ENCODE measurements around the gene ASXL1. TPM values are rescaled to one million over a fixed set of nuclear protein-coding genes. Genes with fewer than 3 reads are reported as not detected.

The ASXL1 gene
- polyA plus RNA-seq, 1 experiment = 28.9 TPM

GRCh38 chr20:32387252-32387651 is 29.1 kb downstream of the ASXL1 start:
- DNase-seq (ENCODE audit: low read depth, low spot score) = no peak
- no peak overlapping the region for H3K4me3 ChIP-seq (ENCODE audit: low read depth, low read length)
- no peak for TF ChIP-seq CTCF (IDR thresholded peaks at IDR 0.05; ENCODE audit: low read depth, low read length)
- CTCF ChIA-PET = interaction anchor here (0.6 kb wide), 1 partner anchor 20 kb away, joined by 5 read pairs; no protein-coding TSS in a partner anchor
- POLR2A ChIA-PET = interaction anchor here (0.7 kb wide), 2 partner anchors 14 to 18 kb away, joined by 5 read pairs; no protein-coding TSS in a partner anchor
- no peaks in the 10 kb centered on the region for H3K9me3 ChIP-seq (ENCODE audit: control insufficient read depth, insufficient read depth, low read length)
- no peak overlapping the region for H3K27ac ChIP-seq (ENCODE audit: low read depth, low read length)
- H3K27me3 ChIP-seq (ENCODE audit: control insufficient read depth, insufficient read depth, low read length) = no peaks in the 10 kb centered on the region

- ChIA-PET CTCF (interaction anchor here (0.8 to 1.0 kb wide), 3 partner anchors 8 to 30 kb away, joined by 3 read pairs; no protein-coding TSS in a partner anchor), POLR2A (no interaction called here)
- no peaks in the 10 kb centered on the region for H3K9me3 ChIP-seq (ENCODE audit: control insufficient read depth, insufficient read depth, low read length)
- H3K27me3 ChIP-seq (ENCODE audit: control insufficient read depth, insufficient read depth, low read length) = no peaks in the 10 kb centered on the region
- H3K4me3 ChIP-seq (ENCODE audit: low read depth, low read length) = no peak overlapping the region
- no peak overlapping the region for H3K27ac ChIP-seq (ENCODE audit: low read depth, low read length)
- no peak for DNase-seq (ENCODE audit: low read depth, low spot score)
- TF ChIP-seq CTCF (IDR thresholded peaks at IDR 0.05; ENCODE audit: low read depth, low read length) = 0 out of 2 replicates have a peak, but pooled peaks have one; percentile 11
These were observed 32.9 kb downstream of the ASXL1 start for GRCh38 chr20:32391003-32391402.

GRCh38 chr20:32395066-32395465 is 36.9 kb downstream of the ASXL1 start:
- ChIA-PET POLR2A (no interaction called here), CTCF (no interaction called here)
- Histone ChIP-seq H3K27ac (ENCODE audit: low read depth, low read length) (no peak overlapping the region), H3K4me3 (ENCODE audit: low read depth, low read length) (no peak overlapping the region), H3K9me3 (ENCODE audit: control insufficient read depth, insufficient read depth, low read length) (no peaks in the 10 kb centered on the region), H3K27me3 (ENCODE audit: control insufficient read depth, insufficient read depth, low read length) (no peaks in the 10 kb centered on the region)
- DNase-seq (ENCODE audit: low read depth, low spot score) = no peak
- no peak for TF ChIP-seq CTCF (IDR thresholded peaks at IDR 0.05; ENCODE audit: low read depth, low read length)

GRCh38 chr20:32396646-32397160 is 38.6 kb downstream of the ASXL1 start:
- Histone ChIP-seq H3K27me3 (ENCODE audit: control insufficient read depth, insufficient read depth, low read length) (no peaks in the 10 kb centered on the region), H3K4me3 (ENCODE audit: low read depth, low read length) (no peak overlapping the region), H3K27ac (ENCODE audit: low read depth, low read length) (no peak overlapping the region), H3K9me3 (ENCODE audit: control insufficient read depth, insufficient read depth, low read length) (no peaks in the 10 kb centered on the region)
- POLR2A ChIA-PET = interaction anchor here (0.5 to 0.7 kb wide), 2 partner anchors 12 to 23 kb away, joined by 3 read pairs; no protein-coding TSS in a partner anchor
- CTCF ChIA-PET = interaction anchor here (0.6 to 1.4 kb wide), 6 partner anchors 9 to 277 kb away, joined by 3 to 4 read pairs (median 3); partner anchors contain the start of gene C20orf203
- DNase-seq (ENCODE audit: low read depth, low spot score) = no peak
- TF ChIP-seq CTCF (IDR thresholded peaks at IDR 0.05; ENCODE audit: low read depth, low read length) = no peak

- ChIA-PET POLR2A (no interaction called here), CTCF (interaction anchor here (1.4 kb wide), 1 partner anchor 59 kb away, joined by 3 read pairs; no protein-coding TSS in a partner anchor)
These were observed 39.5 kb downstream of the ASXL1 start for GRCh38 chr20:32397567-32398084.

More at GRCh38 chr20:32397567-32398084, 39.5 kb downstream of the ASXL1 start:
- TF ChIP-seq CTCF (IDR thresholded peaks at IDR 0.05; ENCODE audit: low read depth, low read length) = no peak
- DNase-seq (ENCODE audit: low read depth, low spot score) = no peak
- H3K9me3 ChIP-seq (ENCODE audit: control insufficient read depth, insufficient read depth, low read length) = no peaks in the 10 kb centered on the region
- no peak overlapping the region for H3K4me3 ChIP-seq (ENCODE audit: low read depth, low read length)
- no peaks in the 10 kb centered on the region for H3K27me3 ChIP-seq (ENCODE audit: control insufficient read depth, insufficient read depth, low read length)
- H3K27ac ChIP-seq (ENCODE audit: low read depth, low read length) = no peak overlapping the region
